ENCODE results near the gene FAHD1.
"Not testable (repeated sequence)": the region's sequence is repeated elsewhere in the genome, so short reads cannot be mapped to it uniquely, and the experiment has no call there.

FAHD1 gene

DNA sequence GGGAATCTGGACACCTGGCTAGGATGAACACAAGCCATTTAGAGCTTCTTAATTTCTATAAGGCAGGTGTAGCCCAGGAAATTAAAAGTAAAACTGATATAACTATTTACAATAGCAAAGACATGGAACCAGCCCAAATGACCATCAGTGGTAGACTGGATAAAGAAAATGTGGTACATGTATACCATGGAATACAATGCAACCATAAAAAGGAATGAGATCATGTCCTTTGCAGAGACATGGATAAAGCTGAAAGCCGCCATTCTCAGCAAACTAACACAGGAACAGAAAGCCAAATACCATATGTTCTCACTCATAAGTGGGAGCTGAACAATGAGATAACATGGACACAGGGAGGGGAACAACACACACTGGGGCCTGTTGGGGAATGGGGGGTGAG, 19.4 kb downstream of the FAHD1 start:
- no peak for DNase-seq (ENCODE audit: low read depth in 2 of 2)

DNA sequence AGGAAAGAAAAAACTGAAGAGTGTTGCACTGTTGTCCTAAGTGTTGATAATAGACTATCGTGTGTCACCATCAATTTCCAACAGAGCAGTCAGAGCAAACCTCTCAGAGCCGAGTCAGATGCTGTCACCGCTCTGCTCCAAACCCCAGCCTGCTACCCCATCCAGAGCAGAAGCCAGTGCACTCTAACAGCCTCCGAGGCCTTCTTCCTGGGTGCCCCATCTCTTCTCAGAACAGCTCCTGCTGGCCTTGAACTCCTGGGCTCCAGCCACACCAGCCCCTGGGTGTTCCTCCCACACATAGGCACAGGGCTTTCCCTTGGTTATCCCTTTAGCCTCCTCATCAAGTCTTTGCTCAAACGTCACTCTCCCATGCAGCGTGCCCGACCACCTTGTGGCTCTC, 24.0 kb downstream of the FAHD1 start:
- DNase-seq (ENCODE audit: low read depth in 2 of 2) = no peak

DNA sequence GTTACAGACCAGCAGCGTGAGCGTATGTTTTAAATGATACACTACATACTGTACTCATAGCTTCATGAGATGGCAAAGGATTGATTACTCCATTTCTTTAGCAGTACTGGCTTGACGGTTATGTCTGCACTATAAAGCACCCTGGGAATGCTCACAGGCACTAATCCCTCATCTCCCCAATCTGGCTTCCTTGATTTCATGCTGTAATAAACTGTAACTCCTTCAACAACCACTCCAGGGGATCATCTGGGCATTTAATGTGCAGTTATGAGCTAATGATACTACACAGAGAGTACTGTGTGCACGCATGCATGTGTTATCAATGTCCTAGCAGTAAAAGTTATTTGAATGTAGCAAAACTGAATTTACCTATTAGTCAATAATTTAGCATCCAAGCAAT, 24.8 kb downstream of the FAHD1 start:
- DNase-seq (ENCODE audit: low read depth in 2 of 2) = no peak

DNA sequence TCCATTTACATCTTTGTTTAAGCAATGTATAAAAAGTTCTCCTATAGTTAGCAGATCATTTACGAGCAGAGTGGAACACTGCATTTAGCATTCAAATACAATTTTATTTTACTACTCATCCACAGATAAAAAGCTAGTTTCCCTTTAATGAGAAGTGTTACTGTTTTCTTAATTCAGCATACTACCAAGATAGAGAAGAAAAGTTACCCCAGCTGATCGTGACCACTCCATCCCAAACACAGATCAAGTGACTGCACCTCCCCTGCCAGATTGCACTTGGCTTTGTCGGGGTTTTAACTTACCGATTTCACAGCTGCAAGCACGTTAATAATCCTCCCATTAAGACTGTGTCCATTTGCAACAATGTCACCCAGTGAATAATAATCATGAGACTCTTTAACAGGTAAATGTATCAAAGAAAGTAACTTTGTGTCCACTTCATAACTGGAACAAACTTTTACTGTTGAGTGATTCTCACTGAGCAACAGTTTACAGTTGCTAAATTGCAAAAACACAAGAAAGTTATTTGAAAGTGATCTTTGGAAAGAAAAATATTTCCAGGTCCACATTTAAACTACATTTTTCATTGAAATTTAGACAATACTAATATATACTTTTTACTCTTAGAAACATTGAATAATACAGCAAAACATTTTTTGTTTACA, 30.6 kb downstream of the FAHD1 start:
- no peak for DNase-seq (ENCODE audit: low read depth in 2 of 2)

DNA sequence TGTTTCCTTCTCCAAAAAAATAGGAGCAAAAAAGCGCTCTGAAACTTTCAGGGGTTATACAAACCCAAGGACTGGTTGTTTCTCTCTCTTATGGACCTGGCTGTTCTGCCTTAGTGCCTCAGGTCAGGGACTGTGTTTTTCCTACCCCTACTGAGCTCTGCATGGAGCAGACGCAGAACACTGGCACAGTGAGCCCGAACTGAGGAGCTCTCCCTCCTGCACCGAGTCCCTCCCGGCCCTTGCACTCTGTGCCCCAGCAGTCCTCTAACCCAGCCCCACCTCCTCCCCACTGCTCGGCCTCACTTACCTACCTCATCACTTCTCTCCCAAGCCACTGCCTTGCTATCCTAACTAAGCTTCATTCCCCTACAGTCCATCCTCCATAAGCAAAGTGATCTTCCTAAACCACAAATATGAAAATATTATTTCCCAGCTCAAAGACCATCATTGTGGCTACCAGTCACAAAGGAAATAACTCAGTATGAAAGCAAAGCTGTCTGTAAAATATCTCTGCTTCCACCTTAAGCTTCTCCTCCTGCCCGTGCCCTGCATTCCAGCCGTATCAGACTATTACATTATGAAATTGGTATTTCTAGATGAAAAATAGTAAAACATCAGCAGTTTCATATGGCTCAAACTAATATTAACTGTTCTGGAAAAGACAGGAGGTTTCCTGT, 31.3 kb downstream of the FAHD1 start:
- DNase-seq (ENCODE audit: low read depth in 2 of 2) = no peak

DNA sequence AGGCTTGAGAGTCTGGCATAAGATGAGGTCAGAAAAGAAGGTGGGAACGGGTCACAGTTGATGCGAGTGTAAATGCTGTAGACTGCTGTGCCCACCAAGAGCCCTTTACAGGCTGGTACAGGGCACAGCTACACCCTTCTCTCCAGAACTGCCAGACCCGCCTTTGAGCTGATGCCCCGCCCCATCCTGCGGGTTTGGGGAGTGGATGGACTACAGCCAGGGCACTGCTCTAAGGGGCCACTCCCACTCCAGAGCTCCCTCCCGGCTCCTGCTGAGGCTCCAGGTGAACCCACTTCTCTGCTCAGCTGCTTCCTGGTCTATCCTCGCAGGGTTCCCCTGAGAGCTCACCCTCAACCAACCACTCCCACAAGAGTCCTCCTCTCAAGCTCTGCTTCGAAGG, 32.6 kb downstream of the FAHD1 start:
- no peak for DNase-seq (ENCODE audit: low read depth in 2 of 2)

DNA sequence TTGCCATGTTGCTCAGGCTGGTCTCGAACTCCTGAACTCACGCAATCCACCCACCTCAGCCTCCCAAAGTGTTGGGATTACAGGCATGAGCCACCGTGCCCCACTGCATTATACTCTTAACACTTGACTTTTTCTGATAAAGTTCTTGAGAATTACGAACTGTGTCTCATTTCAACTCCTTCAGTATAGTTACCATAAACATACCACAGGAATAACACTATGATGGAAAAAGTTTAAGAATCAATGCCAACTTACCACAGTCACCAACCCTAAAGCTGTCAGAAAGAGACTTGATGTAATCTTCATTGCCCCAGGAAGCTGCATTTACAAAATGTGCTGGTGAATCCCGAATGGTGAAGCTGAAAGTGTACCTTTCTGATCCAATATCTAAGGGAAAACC, 34.7 kb downstream of the FAHD1 start:
- no peak for DNase-seq (ENCODE audit: low read depth in 2 of 2)

DNA sequence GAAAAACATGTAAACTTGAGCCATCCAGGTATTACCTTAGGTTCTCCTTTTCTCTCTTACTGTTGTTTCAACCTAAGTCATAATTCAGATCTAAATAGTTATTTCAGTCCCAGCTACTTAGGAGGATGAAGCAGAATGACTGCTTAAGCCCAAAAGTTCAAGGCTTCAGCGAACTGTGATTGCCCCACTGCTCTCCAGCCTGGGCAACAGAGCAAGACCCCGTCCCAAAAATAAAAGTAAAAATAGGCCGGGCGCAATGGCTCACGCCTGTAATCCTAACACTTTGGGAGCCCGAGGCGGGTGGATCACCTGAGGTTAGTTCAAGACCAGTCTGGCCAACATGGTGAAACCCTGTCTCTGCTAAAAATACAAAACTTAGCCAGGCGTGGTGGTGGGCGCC, 35.4 kb downstream of the FAHD1 start:
- no peak for DNase-seq (ENCODE audit: low read depth in 2 of 2)

DNA sequence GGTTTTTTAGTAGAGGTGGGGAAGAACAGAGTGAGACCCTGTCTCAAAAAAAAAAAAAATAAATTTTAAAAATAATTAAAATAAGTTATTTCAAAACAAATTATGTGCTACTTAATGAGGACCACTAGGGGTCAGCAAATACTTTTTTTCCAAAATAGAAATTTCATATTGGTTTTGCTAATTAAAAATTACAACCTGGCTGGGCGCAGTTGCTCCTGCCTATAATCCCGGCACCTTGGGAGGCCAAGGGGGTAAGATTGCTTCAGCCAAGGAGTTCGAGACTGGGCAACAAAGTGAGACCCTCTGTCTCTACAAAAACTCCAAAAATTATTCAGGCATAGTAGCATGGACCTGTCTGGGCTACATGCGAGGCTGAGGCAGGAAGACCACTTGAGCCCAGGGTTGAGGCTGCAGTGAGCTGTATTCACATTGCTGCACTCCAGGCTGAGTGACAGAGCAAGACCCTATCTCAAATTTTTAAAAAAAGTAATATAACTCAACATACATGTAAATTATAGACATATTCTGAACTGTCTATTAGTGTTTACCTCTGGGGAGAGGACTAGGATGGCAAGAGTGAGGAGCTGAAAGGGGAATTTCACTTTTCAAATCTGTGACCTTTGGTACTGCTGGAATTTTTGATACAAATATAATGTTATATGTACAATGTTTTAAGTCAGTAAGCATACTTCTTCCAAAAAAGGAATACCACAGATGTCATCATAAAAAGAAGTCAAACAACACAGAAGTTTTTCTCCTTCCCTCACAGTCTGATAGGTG, 36.9 kb downstream of the FAHD1 start:
- DNase-seq (ENCODE audit: low read depth in 2 of 2) = no peak

DNA sequence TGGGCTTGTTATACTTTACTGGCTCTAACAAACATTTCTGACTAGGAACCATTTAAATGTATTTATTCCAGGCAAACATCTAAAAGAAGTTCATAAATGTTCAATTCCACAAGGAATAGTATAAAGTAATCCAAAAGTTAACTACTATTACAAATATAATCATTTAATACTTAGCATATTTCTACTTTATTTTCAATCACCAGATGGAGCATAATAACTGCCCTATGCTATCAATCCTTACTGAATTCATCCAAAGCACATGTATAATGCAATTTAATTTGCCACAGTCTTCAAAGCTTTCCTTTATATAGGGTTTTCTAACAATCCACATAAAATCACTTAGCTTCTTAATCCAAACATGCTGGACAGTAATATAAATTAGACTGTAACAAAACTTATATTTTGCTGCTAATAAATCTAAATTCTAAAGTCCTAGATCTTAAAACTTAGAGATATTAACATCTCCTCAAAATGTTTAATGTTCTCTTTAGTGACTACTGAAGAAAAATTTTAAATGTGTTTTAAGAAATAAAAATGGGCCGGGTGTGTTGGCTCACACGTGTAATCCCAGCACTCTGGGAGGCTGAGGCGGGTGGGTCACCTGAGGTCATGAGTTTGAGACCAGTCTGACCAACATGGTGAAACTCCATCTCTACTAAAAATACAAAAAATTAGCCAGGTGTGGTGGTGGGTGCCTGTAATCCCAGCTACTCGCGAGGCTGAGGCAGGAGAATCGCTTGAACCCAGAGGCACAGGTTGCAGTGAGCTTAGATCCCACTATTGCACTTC, 39.1 kb downstream of the FAHD1 start:
- no peak for DNase-seq (ENCODE audit: low read depth in 2 of 2)

DNA sequence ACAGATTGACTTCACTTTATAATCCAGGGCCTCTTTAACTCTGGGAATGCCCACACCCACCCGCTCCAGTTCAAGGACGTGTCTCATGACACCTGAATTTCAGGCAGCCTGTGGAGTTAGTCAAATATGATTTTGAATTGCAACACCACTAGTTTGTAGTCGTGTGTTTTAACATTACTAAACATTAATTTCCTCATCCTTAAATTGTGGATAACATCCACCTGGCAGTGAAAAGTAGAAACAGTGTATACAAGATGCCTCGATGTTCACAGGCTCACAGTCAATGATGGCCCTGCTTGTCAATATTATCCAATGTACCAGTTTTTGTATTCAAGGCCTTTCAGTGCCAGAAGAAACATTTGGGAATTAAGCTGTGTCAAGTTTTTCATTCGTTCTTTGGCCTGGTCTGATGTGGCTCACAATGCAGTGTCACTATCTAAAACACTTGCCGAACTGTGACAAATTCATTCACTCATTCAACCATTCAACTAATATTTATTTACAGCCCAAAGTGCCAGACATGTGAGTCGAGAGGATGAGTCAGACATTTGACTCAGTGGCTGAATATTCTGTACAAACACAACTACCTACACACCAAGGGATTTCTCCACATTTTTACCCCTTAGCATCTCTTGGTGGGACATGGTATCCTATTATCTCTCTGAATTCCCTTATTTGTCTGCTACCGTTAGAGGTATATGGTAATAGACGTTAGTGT, 43.5 kb downstream of the FAHD1 start:
- no peak for DNase-seq (ENCODE audit: low read depth in 2 of 2)

DNA sequence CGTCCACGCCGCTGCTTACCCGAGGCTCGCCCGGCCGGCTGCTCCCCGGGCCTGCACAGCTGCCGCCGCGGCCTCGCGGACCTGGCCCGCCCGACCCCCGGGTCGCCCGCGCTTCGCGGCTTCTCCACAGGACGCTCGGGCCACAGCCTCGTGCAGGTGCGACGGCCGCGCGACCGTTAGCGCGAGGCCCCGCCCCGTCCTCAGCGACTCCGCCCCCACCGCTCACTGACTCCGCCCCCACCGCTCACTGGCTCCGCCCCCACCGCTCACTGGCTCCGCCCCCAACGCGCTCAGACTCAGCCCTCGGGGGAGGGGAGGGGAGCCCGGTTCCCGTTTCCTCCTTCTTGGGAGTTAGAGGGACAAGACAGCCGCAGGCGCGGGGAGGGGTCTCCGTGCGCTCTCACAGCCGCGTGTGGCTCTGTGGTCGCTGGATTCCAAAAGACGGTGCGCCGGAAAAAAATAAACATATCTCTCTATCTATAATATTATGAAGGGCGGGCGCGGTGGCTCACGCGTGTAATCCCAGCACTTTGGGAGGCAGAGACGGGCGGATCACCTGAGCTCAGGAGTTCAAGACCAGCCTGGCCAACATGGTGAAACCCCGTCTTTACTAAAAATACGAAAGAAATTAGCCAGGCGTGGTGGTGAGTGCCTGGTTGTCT, 45.1 kb downstream of the FAHD1 start, which contains the start of gene MEIOB:
MEIOB (minus strand) TSS at position 191 of the 662 bp plus-strand sequence. CDS start 3,989 bp downstream, outside the sequence.
- DNase-seq (ENCODE audit: low read depth in 2 of 2) = no peak

DNA sequence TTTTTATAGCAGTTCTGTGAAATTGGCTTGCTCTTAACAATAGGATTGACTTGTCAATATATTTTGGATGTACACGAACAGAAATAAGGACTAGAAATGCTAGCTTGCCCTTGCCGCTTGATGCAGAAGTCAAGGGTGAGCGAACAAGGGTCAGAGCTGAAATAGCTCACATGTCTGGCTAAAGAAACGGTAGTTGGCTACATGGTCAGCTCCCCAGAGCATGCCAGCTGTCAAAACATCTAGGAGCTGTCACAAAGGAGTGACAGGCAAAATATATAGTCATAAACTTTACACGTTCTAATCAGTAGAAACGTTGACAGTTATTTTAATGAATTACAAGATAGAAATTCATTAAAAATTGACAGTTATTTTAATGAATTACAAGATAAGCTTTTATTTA, 47.8 kb downstream of the FAHD1 start:
- DNase-seq (ENCODE audit: low read depth in 2 of 2) = no peak

DNA sequence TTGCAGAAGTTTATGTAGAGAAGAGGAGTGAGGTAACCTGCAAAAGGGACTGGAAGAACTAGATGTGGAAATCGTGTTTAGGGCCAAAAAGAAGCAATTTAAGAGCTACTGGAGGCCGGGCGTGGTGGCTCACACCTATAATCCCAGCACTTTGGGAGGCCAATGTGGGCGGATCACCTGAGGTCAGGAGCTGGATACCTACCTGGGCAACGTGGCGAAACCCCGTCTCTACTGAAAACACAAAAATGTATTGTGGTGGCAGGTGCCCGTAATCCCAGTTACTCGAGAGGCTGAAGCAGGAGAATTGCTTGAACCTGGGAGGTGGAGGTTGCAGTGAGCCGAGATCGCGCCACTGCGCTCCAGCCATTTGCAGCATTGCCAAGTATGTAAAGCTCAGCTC, 49.1 kb downstream of the FAHD1 start:
- DNase-seq (ENCODE audit: low read depth in 2 of 2) = not testable (repeated sequence)

DNA sequence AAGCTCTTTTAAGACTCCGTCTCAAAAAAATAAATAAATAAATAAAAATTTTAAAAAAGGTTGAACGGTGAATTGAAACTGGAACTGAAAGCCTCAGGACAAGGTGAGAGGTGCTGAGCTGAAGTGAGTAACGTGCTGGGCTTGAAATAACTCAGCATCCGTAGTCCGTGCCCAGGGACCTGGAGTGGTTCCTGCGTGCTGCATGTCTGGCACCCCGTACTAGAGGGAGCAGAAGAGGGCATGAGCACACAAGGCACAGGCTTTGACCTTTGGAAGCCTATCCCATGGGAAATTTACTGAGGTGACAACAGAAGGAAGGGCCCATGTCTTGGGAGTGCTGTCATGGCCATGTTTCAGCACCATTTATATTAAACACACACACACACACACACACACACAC, 49.5 kb downstream of the FAHD1 start:
- DNase-seq (ENCODE audit: low read depth in 2 of 2) = no peak

DNA sequence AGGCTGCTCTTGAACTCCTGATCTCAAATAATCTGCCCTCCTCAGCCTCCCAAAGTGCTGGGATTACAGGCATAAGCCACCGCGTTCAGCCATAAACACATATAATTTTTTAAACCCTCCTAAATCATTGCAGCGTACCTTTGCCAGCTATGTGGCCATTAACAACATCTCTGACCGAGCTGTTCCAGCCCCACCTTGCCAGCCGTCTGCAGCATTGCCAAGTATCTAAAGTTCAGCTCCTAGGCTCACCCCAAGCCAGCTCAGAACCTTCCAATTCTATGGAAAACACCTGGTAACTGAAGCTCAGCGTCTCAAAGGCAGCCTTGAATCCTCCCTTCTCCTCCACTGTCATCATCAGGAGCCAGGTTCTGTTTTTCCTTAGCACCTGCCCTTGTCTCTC, 50.1 kb downstream of the FAHD1 start:
- DNase-seq (ENCODE audit: low read depth in 2 of 2) = no peak

DNA sequence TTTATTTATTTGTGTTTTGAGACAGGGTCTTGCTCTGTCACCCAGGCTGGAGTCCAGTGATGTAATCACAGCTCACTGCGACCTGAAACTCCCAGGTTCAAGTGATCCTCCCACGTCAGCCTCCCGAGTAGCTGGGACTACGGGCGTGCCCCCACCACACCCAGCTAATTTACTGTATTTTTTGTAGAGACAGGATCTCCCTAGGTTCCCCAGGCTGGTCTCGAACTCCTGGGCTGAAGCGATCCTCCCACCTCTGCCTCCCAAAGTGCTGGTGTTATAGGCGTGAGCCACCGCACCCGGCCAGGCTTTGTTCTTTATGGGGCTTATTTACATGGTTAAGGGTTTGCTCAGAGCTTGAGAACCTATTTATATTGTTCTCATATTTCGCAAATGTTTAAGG, 50.8 kb downstream of the FAHD1 start:
- DNase-seq (ENCODE audit: low read depth in 2 of 2) = no peak

DNA sequence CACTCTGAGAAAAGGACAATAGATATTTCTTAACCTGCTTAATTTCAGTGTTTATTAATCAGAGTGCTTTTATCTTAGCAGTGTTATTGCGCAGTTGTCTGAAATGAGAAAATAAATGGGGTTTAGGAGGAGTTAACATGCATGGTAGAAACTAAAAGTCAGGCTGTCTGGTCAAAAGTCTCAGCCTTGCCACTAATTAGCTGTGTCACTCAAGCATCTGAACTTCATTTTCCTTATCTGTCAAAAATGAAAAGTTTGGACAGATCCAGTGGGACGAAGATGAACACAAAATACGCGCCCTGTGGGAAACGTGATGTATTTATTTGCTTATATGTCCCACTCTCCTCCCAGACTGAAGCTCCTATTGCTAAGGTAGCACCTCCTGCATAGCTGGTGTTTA, 51.2 kb downstream of the FAHD1 start:
- DNase-seq (ENCODE audit: low read depth in 2 of 2) = no peak
